ENCODE data around the gene HLF.

The HLF gene

GRCh38 chr17:55345132-55345531 is 80.4 kb downstream of the HLF start:
- no peak for DNase-seq (ENCODE audit: low read depth)
- no peak overlapping the region for H3K4me3 ChIP-seq (ENCODE audit: low read depth, low read length)
- TF ChIP-seq CTCF (conservative IDR thresholded peaks at IDR 0.05; ENCODE audit: low read depth, low read length), result no peak

GRCh38 chr17:55346658-55347057 is 81.9 kb downstream of the HLF start:
- DNase-seq (ENCODE audit: low read depth), result no peak
- TF ChIP-seq CTCF (conservative IDR thresholded peaks at IDR 0.05; ENCODE audit: low read depth, low read length), result no peak
- no peak overlapping the region for H3K4me3 ChIP-seq (ENCODE audit: low read depth, low read length)

- H3K4me3 ChIP-seq (ENCODE audit: low read depth, low read length), result no peak overlapping the region
- TF ChIP-seq CTCF (conservative IDR thresholded peaks at IDR 0.05; ENCODE audit: low read depth, low read length), result no peak
- DNase-seq (ENCODE audit: low read depth), result no peak
These were observed 82.6 kb downstream of the HLF start for GRCh38 chr17:55347341-55347740.

- peak; percentile 74 for DNase-seq (ENCODE audit: low read depth)
- H3K4me3 ChIP-seq (ENCODE audit: low read depth, low read length), result no peak overlapping the region
- TF ChIP-seq CTCF (conservative IDR thresholded peaks at IDR 0.05; ENCODE audit: low read depth, low read length), result peak; percentile 91
These were observed 84.1 kb downstream of the HLF start for GRCh38 chr17:55348749-55349354.

- no peak for TF ChIP-seq CTCF (conservative IDR thresholded peaks at IDR 0.05; ENCODE audit: low read depth, low read length)
- no peak overlapping the region for H3K4me3 ChIP-seq (ENCODE audit: low read depth, low read length)
- DNase-seq (ENCODE audit: low read depth), result no peak
These were observed 86.1 kb downstream of the HLF start for GRCh38 chr17:55350825-55351205.

GRCh38 chr17:55351226-55351625 is 86.5 kb downstream of the HLF start:
- DNase-seq (ENCODE audit: low read depth), result no peak
- H3K4me3 ChIP-seq (ENCODE audit: low read depth, low read length), result no peak overlapping the region
- no peak for TF ChIP-seq CTCF (conservative IDR thresholded peaks at IDR 0.05; ENCODE audit: low read depth, low read length)

GRCh38 chr17:55354010-55354409 is 89.2 kb downstream of the HLF start:
- DNase-seq (ENCODE audit: low read depth), result no peak
- no peak for TF ChIP-seq CTCF (conservative IDR thresholded peaks at IDR 0.05; ENCODE audit: low read depth, low read length)
- no peak overlapping the region for H3K4me3 ChIP-seq (ENCODE audit: low read depth, low read length)

Data from choroid plexus epithelial cell (primary cell).